ENCODE measurements around the gene CUL3.

CUL3 gene

GRCh38 chr2:224596289-224596688 lies 11.1 kb upstream of the CUL3 start:
- TF ChIP-seq TOX (CRISPR knock-in tag; IDR thresholded peaks at IDR 0.05; ENCODE audit: borderline replicate concordance) (no peak), ZNF70 (CRISPR knock-in tag; IDR thresholded peaks at IDR 0.05) (no peak), ZFP30 (CRISPR knock-in tag; IDR thresholded peaks at IDR 0.05) (no peak), TSHZ2 (CRISPR knock-in tag; IDR thresholded peaks at IDR 0.05) (no peak), CREB5 (CRISPR knock-in tag; IDR thresholded peaks at IDR 0.05; ENCODE audit: low read depth) (no peak), RARB (CRISPR knock-in tag; IDR thresholded peaks at IDR 0.05) (no peak), ZFP3 (CRISPR knock-in tag; IDR thresholded peaks at IDR 0.05) (no peak), ZNF565 (CRISPR knock-in tag; conservative IDR thresholded peaks at IDR 0.05; ENCODE audit: low read depth) (no peak), ESRRG (CRISPR knock-in tag; IDR thresholded peaks at IDR 0.05) (no peak), ZNF8 (CRISPR knock-in tag; IDR thresholded peaks at IDR 0.05) (no peak)
- no peak for ATAC-seq

GRCh38 chr2:224595518-224595917 lies 10.4 kb upstream of the CUL3 start:
- ATAC-seq = peak; percentile 40; the same call in 1 of the 3 replicates
- no peak for TF ChIP-seq ZC3H10 (CRISPR knock-in tag; IDR thresholded peaks at IDR 0.05)

DNA sequence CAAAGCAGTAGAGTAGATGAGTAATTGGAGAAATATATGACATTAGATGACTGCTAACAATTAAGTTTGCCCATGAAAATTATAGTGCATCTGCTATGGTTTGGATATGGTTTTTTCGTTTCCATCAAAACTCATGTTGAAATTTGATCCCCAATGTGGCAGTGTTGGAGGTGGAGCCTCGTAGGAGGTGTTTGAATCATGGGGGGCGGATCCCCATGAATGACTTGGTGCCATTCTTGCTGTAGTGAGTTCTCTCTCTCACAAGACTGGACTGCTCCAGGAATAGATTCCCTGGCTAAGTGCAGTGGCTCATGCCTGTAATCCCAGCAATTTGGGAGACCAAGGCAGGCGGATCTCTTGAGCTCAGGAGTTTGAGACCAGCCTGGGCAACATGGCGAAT lies 9.7 kb upstream of the CUL3 start:
- TF ChIP-seq ZNF70 (CRISPR knock-in tag; IDR thresholded peaks at IDR 0.05) (no peak), ZNF565 (CRISPR knock-in tag; conservative IDR thresholded peaks at IDR 0.05; ENCODE audit: low read depth) (no peak), ESRRG (CRISPR knock-in tag; IDR thresholded peaks at IDR 0.05) (no peak), TOX (CRISPR knock-in tag; IDR thresholded peaks at IDR 0.05; ENCODE audit: borderline replicate concordance) (no peak), TSHZ2 (CRISPR knock-in tag; IDR thresholded peaks at IDR 0.05) (no peak), RARB (CRISPR knock-in tag; IDR thresholded peaks at IDR 0.05) (no peak), CSDC2 (CRISPR knock-in tag; IDR thresholded peaks at IDR 0.05) (no peak), ZFP30 (CRISPR knock-in tag; IDR thresholded peaks at IDR 0.05) (no peak), CSRNP3 (CRISPR knock-in tag; IDR thresholded peaks at IDR 0.05) (no peak), ARNTL (CRISPR knock-in tag; IDR thresholded peaks at IDR 0.05; ENCODE audit: borderline replicate concordance, low read depth) (no peak), SNAI2 (CRISPR knock-in tag; IDR thresholded peaks at IDR 0.05) (no peak), ZFP3 (CRISPR knock-in tag; IDR thresholded peaks at IDR 0.05) (no peak), GLIS3 (CRISPR knock-in tag; IDR thresholded peaks at IDR 0.05) (no peak), ISL1 (CRISPR knock-in tag; IDR thresholded peaks at IDR 0.05) (no peak)
- TF ChIP-seq, protein P1, sequence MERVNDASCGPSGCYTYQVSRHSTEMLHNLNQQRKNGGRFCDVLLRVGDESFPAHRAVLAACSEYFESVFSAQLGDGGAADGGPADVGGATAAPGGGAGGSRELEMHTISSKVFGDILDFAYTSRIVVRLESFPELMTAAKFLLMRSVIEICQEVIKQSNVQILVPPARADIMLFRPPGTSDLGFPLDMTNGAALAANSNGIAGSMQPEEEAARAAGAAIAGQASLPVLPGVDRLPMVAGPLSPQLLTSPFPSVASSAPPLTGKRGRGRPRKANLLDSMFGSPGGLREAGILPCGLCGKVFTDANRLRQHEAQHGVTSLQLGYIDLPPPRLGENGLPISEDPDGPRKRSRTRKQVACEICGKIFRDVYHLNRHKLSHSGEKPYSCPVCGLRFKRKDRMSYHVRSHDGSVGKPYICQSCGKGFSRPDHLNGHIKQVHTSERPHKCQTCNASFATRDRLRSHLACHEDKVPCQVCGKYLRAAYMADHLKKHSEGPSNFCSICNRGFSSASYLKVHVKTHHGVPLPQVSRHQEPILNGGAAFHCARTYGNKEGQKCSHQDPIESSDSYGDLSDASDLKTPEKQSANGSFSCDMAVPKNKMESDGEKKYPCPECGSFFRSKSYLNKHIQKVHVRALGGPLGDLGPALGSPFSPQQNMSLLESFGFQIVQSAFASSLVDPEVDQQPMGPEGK (CRISPR knock-in tag; IDR thresholded peaks at IDR 0.05; ENCODE audit: borderline replicate concordance) = no peak
- TF ChIP-seq, protein P2, sequence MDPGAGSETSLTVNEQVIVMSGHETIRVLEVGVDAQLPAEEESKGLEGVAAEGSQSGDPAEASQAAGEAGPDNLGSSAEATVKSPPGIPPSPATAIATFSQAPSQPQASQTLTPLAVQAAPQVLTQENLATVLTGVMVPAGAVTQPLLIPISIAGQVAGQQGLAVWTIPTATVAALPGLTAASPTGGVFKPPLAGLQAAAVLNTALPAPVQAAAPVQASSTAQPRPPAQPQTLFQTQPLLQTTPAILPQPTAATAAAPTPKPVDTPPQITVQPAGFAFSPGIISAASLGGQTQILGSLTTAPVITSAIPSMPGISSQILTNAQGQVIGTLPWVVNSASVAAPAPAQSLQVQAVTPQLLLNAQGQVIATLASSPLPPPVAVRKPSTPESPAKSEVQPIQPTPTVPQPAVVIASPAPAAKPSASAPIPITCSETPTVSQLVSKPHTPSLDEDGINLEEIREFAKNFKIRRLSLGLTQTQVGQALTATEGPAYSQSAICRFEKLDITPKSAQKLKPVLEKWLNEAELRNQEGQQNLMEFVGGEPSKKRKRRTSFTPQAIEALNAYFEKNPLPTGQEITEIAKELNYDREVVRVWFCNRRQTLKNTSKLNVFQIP (CRISPR knock-in tag; IDR thresholded peaks at IDR 0.05; ENCODE audit: borderline replicate concordance, low read depth) = no peak
- no peak for ATAC-seq

All from SK-N-SH treated with all-trans-retinoic acid at 6 μM for 48 hours (cell line).